ENCODE results near the gene SEMA3A. TPM values are rescaled to one million over a fixed set of nuclear protein-coding genes. Genes with fewer than 3 reads are reported as not detected.

Gene SEMA3A
- total RNA-seq, 1 experiment from 2014 or later = 20.2 TPM

- Mint-ChIP-seq H3K36me3 (ENCODE audit: insufficient read depth, unreplicated experiment) (peaks cover 4% of the 10 kb centered on the region), H3K27ac (ENCODE audit: unreplicated experiment) (no peak overlapping the region), H3K27me3 (ENCODE audit: unreplicated experiment) (no peaks in the 10 kb centered on the region), H3K4me1 (ENCODE audit: low read depth, unreplicated experiment) (peaks cover 17% of the 10 kb centered on the region), H3K4me3 (ENCODE audit: low read depth, unreplicated experiment) (no peak overlapping the region), H3K9me3 (ENCODE audit: low read depth, unreplicated experiment) (no peaks in the 10 kb centered on the region)
- BruUV-seq (replicated peaks) = no TSS peak
- TF ChIP-seq CTCF (IDR thresholded peaks at IDR 0.05; ENCODE audit: unreplicated experiment) = no peak
- no peak for DNase-seq
- intact Hi-C loops (cut with micrococcal nuclease; ENCODE audit: unreplicated experiment) = no loop called here
- CTCF ChIA-PET = no interaction called here
Observed at GRCh38 chr7:84200859-84201258, 6.3 kb upstream of the SEMA3A start.

- BruUV-seq (replicated peaks) = no TSS peak
- Mint-ChIP-seq H3K9me3 (ENCODE audit: low read depth, unreplicated experiment) (no peaks in the 10 kb centered on the region), H3K27ac (ENCODE audit: unreplicated experiment) (no peak overlapping the region), H3K27me3 (ENCODE audit: unreplicated experiment) (no peaks in the 10 kb centered on the region), H3K36me3 (ENCODE audit: insufficient read depth, unreplicated experiment) (peaks cover 19% of the 10 kb centered on the region), H3K4me3 (ENCODE audit: low read depth, unreplicated experiment) (no peak overlapping the region), H3K4me1 (ENCODE audit: low read depth, unreplicated experiment) (peaks cover 28% of the 10 kb centered on the region)
- no peak for DNase-seq
- no peak for TF ChIP-seq CTCF (IDR thresholded peaks at IDR 0.05; ENCODE audit: unreplicated experiment)
- intact Hi-C loops (cut with micrococcal nuclease; ENCODE audit: unreplicated experiment) = loop anchor here (10.0 kb wide), 1 partner anchor 256 kb away; no protein-coding TSS in a partner anchor
- CTCF ChIA-PET = no interaction called here
Observed at GRCh38 chr7:84199216-84199615, 4.6 kb upstream of the SEMA3A start.

GRCh38 chr7:84196084-84196503, 1.5 kb upstream of the SEMA3A start:
- CTCF ChIA-PET = no interaction called here

GRCh38 chr7:84195295-84196060, 889 bp upstream of the SEMA3A start:
- peak overlapping the region; percentile 87 for H3K27ac Mint-ChIP-seq (ENCODE audit: unreplicated experiment)
- H3K27me3 Mint-ChIP-seq (ENCODE audit: unreplicated experiment) = no peaks in the 10 kb centered on the region
- TSS peak; percentile 51 for BruUV-seq (replicated peaks)
- CTCF ChIA-PET = interaction anchor here (0.6 to 0.7 kb wide), 2 partner anchors 137 to 388 kb away, joined by 3 read pairs; no protein-coding TSS in a partner anchor
- peaks cover 22% of the 10 kb centered on the region for H3K4me1 Mint-ChIP-seq (ENCODE audit: low read depth, unreplicated experiment)
- intact Hi-C loops (cut with micrococcal nuclease; ENCODE audit: unreplicated experiment) = loop anchor here (10.0 kb wide), 1 partner anchor 259 kb away; no protein-coding TSS in a partner anchor
- no peak for DNase-seq
- TF ChIP-seq CTCF (IDR thresholded peaks at IDR 0.05; ENCODE audit: unreplicated experiment) = no peak
- H3K36me3 Mint-ChIP-seq (ENCODE audit: insufficient read depth, unreplicated experiment) = peaks cover 25% of the 10 kb centered on the region
- H3K4me3 Mint-ChIP-seq (ENCODE audit: low read depth, unreplicated experiment) = peak overlapping the region; percentile 85
- no peaks in the 10 kb centered on the region for H3K9me3 Mint-ChIP-seq (ENCODE audit: low read depth, unreplicated experiment)

More at GRCh38 chr7:84196084-84196503, 1.5 kb upstream of the SEMA3A start:
- Mint-ChIP-seq H3K4me3 (ENCODE audit: low read depth, unreplicated experiment) (peak overlapping the region; percentile 85), H3K27ac (ENCODE audit: unreplicated experiment) (peak overlapping the region; percentile 97), H3K27me3 (ENCODE audit: unreplicated experiment) (no peaks in the 10 kb centered on the region), H3K4me1 (ENCODE audit: low read depth, unreplicated experiment) (peaks cover 28% of the 10 kb centered on the region), H3K9me3 (ENCODE audit: low read depth, unreplicated experiment) (no peaks in the 10 kb centered on the region), H3K36me3 (ENCODE audit: insufficient read depth, unreplicated experiment) (peaks cover 25% of the 10 kb centered on the region)
- no peak for TF ChIP-seq CTCF (IDR thresholded peaks at IDR 0.05; ENCODE audit: unreplicated experiment)
- intact Hi-C loops (cut with micrococcal nuclease; ENCODE audit: unreplicated experiment) = loop anchor here (10.0 kb wide), 1 partner anchor 259 kb away; no protein-coding TSS in a partner anchor
- peak; percentile 10 for DNase-seq
- BruUV-seq (replicated peaks) = no TSS peak

Data from Calu3 (cell line).